Loucy (cell line): ENCODE measurements around the gene LMF1.

Experiments used
- CTCF ChIP-seq: fragments of 200-600 bp; sonication (generic); conservative IDR thresholded peaks from 2 replicates; pipeline ENCODE4 v1.5.1; 2014; ENCODE audit warnings: mild to moderate bottlenecking, antibody characterized with exemption, low read length
- EZH2phosphoT487 ChIP-seq: fragments of 200-600 bp; IDR thresholded peaks from 2 replicates; pipeline ENCODE4 v1.6.1; 2018; ENCODE audit warnings: antibody characterized with exemption, mild to moderate bottlenecking, moderate library complexity, borderline replicate concordance

DNA sequence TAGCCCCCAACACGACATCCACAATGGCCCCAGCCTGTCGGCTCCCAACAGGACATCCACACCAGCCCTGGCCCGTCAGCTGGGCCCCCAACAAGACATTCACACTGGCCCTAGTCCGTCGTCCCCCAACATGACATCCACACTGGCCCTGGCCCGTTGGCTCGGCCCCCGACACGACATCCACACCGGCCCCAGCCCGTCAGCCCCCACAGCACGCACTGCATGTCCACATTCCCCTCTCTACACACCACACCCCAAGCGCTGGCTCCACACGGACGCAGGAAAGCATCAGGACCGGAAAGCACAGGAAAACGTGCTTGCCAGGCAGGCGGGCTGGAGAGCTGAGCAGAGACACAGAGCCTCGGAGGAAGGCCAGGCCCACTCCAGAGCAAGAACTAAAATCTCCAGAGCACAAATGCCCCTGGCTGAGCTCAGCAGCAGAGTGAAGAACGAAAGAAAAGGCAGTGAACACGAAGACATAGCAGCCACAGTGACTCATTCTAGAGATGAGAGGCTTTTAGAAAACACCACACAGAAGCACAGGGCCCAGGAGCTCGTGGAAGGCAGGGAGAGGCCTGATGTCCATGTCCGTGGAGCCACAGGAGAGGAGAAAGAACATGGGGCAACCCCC is 50.6 kb downstream of the LMF1 start:
- TF ChIP-seq CTCF (no peak), EZH2phosphoT487 (no peak)
